GM18951 (cell line): ENCODE results near the gene GALNS.

ENCODE experiments used
- POLR2A ChIP-seq: IDR thresholded peaks from 4 replicates; pipeline ENCODE4 v1.6.1; 2011; ENCODE audit warnings: mild to moderate bottlenecking; ENCODE audit not compliant: insufficient read length, insufficient read depth; ENCODE audit errors: extremely low read depth
- in situ Hi-C: fragments of 300-500 bp; cut with MboI; formaldehyde crosslinking; loops from one replicate; pipeline ENCODE4 v1.12.0; 2022; ENCODE audit warnings: low sequenced_read_pairs, mixed read lengths, inconsistent platforms; ENCODE audit not compliant: unreplicated experiment

GALNS gene

DNA sequence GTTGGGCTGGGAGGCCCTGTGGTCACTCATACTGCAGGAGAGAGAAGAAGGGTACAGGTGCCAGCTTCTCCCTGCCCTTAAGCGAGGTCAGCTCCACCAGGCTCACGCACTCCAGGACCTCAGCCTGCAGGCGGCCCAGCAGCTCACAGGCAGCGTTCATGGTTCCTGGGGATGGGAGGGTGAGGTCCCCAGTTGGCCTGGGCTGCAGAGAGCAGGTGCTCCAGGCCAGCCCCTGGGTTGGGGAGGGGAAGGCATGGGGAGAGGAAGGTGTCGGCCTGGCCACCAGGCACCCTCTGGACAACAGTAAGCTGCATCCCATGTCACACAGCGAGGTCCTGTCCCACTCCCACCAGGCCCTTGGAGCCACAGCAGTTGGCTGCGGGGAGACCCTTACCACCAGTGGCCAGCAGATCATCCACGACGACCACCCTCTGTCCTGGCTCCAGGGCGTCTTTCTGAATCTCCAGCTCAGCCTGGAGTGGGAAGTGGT is 47.0 kb downstream of the GALNS start:
- TF ChIP-seq POLR2A, result peak; percentile 41
- in situ Hi-C loops, result loop anchor here (25.0 kb wide), 1 partner anchor 403 kb away; the partner anchor contains the start of genes SLC22A31 and ZNF778

DNA sequence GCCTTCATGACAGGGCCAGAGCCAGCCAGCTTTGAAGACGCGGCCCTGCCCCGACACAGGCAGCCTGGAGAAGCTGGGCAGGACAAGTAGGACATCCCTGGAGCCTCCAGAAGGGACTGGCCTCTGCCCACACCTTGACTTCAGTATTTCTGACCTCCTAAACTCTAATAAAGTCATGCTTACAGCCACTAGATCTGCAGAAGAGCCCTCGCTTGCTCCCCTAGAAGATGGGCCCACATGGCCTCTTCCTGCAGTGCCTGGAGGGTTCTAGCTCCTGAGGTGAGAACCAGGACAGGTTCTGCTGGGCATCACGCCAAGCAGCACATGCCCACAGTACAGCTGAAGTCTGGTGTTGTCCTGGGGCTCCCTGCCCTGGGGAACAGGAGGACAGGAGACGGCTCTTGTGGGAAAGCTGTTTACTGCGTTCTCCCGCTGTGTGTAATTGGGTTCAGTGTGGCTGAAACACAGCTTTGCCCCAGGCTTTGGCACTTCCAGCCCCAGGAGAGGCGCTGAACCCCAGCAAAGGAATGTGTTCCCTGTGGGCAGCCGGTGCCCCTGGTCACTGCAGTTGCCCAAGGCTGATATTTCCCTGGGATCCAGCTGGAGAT is 47.6 kb downstream of the GALNS start:
- TF ChIP-seq POLR2A, result no peak
- in situ Hi-C loops, result loop anchor here (25.0 kb wide), 1 partner anchor 403 kb away; the partner anchor contains the start of genes SLC22A31 and ZNF778

DNA sequence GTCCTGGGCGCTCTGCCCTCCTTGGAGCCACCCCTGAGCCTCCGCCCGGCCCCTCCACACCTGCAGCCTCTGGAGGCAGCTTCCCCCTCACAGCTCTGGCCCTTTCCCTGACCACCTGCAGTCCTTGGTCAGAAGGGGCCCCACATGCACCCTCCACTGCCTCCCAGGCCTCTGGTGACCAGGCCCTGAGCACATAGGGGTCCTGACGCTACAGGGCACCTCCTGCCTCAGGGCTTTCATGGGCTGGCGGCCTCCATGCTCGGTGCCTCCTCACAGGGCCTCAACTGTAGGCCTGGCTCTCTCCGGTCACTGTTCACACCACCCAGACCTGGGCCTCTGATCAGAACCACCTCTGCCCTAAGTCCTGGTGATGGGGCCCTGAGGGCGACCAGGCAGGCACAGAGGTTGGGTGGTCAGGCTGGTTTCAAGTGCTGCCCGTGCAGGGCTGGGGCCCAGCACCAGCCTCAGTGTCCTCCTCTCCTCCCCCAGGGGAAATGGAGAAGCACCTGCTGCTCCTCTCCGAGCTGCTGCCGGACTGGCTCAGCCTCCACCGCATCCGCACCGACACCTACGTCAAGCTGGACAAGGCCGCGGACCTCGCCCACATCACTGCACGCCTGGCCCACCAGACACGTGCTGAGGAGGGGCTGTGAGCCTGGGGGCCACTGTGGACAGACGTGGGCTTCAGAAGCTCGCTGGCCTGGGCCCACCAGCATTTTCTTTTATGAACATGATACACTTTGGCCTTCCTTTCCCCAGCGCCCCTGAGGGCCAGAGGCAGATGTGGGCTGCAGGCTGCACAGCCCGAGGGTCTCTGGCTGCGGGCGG is 48.9 kb downstream of the GALNS start:
- TF ChIP-seq POLR2A, result peak; percentile 10
- in situ Hi-C loops, result loop anchor here (25.0 kb wide), 1 partner anchor 404 kb away; the partner anchor contains the start of genes SLC22A31 and ZNF778

DNA sequence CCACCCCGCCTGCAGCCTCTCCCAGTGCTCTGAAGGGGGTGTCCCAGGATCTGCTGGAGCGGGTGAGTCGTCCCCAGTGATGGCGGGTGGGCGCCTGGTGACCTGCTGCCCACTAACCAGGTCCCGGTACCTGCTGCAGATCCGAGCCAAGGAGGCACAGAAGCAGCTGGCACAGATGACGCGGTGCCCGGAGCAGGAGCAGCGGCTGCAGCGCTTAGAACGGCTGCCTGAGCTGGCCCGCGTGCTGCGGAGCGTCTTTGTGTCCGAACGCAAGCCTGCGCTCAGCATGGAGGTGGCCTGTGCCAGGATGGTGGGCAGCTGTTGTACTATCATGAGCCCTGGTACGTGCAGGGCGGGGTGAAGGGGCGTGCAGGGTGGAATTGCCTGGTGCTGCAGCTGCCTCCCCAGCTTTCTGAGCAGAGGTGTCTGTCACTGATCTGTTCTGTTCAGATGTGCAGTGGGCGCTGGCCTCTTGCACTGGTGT is 49.6 kb downstream of the GALNS start:
- in situ Hi-C loops, result loop anchor here (25.0 kb wide), 1 partner anchor 405 kb away; the partner anchor contains the start of genes SLC22A31 and ZNF778
- peak; percentile 40 for TF ChIP-seq POLR2A

DNA sequence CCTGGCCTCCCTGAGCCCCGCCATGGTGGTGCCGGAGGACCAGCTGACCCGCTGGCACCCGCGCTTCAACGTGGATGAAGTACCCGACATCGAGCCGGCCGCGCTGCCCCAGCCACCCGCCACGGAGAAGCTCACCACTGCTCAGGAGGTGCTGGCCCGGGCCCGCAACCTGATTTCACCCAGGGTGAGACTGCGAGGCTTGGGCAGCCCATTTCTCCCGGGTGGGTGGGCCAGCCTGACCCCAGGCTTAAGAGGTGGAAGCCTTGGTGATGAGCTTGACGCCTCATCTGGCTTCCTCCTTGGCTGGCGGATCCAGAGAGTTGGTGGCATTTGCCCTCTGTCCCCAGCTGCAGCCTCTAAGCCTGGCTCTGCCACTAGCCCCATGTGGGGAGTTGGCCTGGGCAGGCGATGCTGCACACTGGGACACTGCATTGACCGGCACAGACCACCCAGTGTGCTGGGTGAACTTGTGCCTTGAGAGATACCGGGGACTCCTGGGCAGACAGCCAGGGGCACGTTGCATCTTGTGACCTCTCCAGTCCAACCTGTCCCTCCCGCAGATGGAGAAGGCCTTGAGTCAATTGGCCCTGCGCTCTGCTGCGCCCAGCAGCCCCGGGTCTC is 50.1 kb downstream of the GALNS start:
- in situ Hi-C loops, result loop anchor here (25.0 kb wide), 1 partner anchor 406 kb away; the partner anchor contains the start of genes SLC22A31 and ZNF778
- TF ChIP-seq POLR2A, result no peak

DNA sequence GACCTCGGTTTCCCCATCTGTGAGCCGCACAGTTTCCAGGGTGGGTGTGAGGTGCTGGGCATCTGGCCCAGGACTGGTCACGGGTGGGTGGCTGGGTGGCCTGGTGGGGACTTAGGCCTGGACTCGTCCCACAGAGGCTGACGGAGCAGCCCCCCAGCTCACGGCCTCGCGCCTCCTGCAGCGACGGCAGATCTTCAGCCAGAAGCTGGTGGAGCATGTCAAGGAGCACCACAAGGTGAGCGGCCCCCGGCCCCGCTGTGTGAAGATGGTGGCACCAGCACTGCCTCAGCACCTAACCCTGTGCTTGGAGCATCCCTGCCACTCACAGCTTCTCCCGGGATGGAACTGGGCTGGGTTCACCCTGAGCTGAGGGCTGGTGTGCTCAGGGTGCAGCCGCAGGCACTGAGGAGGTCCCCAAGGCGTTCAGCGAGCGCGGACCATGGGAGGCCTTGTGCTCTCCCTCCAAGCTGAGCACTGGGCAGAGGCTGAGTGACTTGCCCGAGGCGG is 50.8 kb downstream of the GALNS start:
- in situ Hi-C loops, result loop anchor here (25.0 kb wide), 1 partner anchor 406 kb away; the partner anchor contains the start of genes SLC22A31 and ZNF778
- TF ChIP-seq POLR2A, result no peak

DNA sequence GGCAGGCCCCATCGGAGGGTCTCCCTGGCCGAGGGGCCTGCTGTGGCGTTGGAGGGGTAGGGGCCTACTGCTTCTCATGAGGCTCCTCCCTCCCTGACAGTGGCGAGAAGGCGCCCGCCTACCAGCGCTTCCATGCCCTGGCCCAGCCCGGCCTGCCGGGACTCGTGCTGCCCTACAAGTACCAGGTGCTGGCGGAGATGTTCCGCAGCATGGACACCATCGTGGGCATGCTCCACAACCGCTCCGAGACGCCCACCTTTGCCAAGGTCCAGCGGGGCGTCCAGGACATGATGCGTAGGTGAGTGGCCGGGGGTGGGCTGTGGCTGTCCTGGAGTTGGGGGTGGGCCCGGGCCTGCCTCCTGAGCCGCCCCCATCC is 51.4 kb downstream of the GALNS start:
- in situ Hi-C loops, result loop anchor here (25.0 kb wide), 1 partner anchor 407 kb away; the partner anchor contains the start of genes SLC22A31 and ZNF778
- no peak for TF ChIP-seq POLR2A

DNA sequence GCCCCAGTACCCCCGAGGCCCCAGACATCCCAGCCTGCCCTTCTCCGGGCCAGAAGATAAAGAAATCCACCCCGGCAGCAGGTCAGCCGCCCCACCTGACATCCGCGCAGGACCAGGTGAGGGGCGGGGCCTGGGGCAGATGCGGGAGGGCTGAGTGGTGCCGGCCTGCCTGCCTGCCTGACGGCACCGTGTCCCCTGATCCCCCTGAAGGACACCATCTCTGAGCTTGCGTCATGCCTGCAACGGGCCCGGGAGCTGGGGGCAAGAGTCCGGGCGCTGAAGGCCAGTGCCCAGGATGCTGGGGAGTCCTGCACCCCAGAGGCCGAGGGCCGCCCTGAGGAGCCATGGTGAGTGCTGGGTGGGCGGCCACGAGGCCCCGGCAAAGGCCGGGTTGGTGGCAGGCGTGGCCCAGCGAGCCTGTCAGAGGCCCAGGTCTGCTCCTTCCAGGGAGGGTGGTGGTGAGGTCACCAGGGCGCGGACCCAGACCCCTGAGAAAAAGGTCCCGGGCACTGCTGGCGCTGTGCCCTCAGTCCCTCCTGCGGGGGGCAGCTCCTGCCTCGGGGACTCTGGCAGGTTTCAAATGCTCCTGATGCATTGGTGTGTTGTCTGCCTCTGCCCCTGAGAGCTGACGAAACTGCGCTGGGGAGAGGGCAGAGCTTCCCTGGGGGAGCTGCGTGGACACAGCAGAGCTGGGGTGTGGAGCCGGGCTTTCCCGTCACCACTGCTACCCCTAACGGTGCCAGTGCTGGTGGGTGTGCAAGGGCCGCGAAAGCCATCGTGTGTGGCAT is 52.0 kb downstream of the GALNS start:
- in situ Hi-C loops, result loop anchor here (25.0 kb wide), 1 partner anchor 408 kb away; the partner anchor contains the start of genes SLC22A31 and ZNF778
- no peak for TF ChIP-seq POLR2A

DNA sequence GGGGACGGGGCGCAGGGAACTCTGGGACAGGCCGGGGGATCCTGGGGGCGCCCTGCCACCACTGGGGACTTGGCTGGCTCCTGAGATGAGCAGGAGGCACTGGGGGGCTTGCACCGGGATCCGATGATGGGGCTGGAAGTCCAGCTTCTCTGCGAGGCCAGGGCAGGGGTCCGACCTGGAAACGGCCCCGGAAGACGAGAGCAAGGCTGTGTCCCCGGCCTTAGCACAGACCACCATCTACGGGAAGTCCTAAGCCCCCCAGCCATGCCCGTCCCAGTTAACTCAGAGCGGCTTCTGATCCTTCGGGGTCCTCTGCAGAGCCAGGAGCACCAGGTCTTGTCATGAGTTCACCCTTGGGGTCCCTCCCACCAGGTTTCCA is 52.6 kb downstream of the GALNS start:
- TF ChIP-seq POLR2A, result no peak
- in situ Hi-C loops, result loop anchor here (25.0 kb wide), 1 partner anchor 408 kb away; the partner anchor contains the start of genes SLC22A31 and ZNF778

DNA sequence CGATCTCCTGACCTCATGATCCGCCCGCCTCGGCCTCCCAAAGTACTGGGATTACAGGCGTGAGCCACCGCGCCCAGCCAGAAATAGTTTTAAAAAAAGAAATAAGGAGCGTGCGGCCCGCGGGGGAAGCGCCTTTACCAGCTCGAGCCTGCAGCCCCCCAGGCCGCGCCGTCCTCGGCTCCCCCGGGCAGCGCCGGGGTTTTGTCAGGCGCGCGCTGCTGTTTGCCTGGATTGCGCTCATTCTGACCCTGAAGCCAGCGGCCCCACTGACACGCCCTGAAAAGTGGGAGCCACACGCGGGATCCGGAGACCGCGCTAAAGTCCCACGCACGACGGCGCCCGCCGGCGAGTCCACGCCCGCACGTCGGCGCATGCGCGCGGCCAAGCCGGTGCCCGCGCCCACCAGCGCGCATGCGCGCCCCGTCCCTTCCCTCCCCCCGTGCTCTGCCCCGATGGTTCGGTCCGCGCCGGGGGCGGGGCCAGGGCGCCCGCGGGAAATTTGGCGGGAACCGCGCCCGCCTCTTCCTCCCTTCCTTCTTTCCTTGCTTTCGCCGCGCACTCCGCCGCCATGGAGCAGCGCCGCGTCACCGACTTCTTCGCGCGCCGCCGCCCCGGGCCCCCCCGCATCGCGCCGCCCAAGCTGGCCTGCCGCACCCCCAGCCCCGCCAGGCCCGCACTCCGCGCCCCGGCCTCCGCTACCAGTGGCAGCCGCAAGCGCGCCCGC is 53.3 kb downstream of the GALNS start, which contains the start of gene CDT1:
CDT1 (plus strand) TSS at position 526 of the 724 bp plus-strand sequence; CDS start at position 569, 43 bp downstream.
- in situ Hi-C loops, result loop anchor here (25.0 kb wide), 1 partner anchor 409 kb away; the partner anchor contains the start of genes SLC22A31 and ZNF778
- TF ChIP-seq POLR2A, result peak; percentile 77

DNA sequence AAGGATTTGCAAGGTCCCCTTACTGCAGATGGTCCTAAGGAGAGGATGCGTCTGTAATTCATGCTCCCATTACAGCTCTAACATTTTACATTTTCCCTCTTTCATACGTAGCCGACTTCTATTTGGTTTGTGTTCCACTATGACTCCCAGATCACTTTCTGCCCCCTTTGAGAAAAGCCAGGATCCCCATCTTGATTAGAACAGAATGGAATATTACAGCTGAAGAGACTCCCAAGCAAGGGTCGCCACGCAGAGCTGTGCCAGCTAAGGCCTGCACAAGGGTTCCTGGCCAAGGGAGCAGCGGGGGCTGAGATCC is 56.5 kb downstream of the GALNS start:
- no peak for TF ChIP-seq POLR2A
- in situ Hi-C loops, result loop anchor here (25.0 kb wide), 1 partner anchor 412 kb away; the partner anchor contains the start of genes SLC22A31 and ZNF778

DNA sequence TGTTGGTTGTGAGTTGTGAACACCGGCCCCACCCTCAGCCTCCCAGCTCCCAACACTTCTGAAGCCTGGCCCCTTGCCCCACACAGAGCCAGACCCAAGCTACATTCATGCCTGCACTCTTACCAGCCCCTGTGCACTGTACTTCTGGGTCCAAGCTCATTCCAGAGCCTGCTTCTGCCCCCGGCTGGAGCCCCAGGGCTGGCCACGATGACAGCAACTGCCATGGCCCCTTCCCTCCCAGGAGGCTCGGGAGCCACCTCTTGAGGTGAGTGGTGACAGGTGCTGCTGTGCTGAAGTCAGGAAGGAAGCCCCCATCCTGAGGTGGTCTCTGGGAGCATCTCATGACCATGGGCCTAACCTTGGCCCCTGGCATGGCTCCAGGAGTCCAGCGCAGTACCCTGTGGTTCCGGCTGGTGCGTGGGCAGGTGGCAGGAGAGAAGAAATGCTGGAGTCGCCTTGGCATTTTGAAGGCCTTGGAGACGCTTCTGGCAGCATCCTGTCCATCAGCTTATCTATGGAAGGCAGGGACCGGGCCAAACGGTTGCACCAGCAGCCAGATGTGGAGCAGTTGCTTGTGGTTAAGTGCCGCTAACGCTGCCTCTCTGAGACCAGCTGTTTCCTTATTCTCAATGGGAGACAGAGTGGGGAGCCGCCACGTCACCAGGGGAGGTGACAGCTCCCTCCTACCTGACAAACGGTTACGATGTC is 57.0 kb downstream of the GALNS start:
- no peak for TF ChIP-seq POLR2A
- in situ Hi-C loops, result loop anchor here (25.0 kb wide), 1 partner anchor 413 kb away; the partner anchor contains the start of genes SLC22A31 and ZNF778
